Ascending aorta (tissue), 2 donors: ENCODE results near the gene RSPRY1. TPM values are rescaled to one million over a fixed set of nuclear protein-coding genes. Genes with fewer than 3 reads are reported as not detected.

ENCODE experiments used
- DNase-seq, 2 donors: peaks; one replicate each; pipeline ENCODE4 v3.0.0-alpha.2; 2019; ENCODE audit warnings: low spot score in 2 of 2
- H3K27ac ChIP-seq, 2 donors: fragments of 200-600 bp; sonication (generic); one replicate each; pipeline ENCODE4 v1.5.1; 2016 to 2017; ENCODE audit warnings: mild to moderate bottlenecking in 1 of 2
- H3K27me3 ChIP-seq: fragments of 200-600 bp; sonication (generic); one replicate; pipeline ENCODE4 v1.5.1; 2017
- H3K36me3 ChIP-seq, 2 donors: fragments of 200-600 bp; sonication (generic); one replicate each; pipeline ENCODE4 v1.5.1; 2016
- H3K4me1 ChIP-seq, 2 donors: fragments of 200-600 bp; sonication (generic); one replicate each; pipeline ENCODE4 v1.5.1; 2016 to 2017; ENCODE audit warnings: mild to moderate bottlenecking in 1 of 2
- H3K4me3 ChIP-seq, 2 donors: fragments of 200-600 bp; sonication (generic); one replicate each; pipeline ENCODE4 v1.5.1; 2016 to 2017; ENCODE audit warnings: mild to moderate bottlenecking in 1 of 2
- H3K9me3 ChIP-seq, 2 donors: fragments of 200-600 bp; sonication (generic); one replicate each; pipeline ENCODE4 v1.5.1; 2016
- intact Hi-C: fragments of 100-400 bp; cut with DNase I; formaldehyde crosslinking; loops from one replicate; pipeline ENCODE4 v1.15.1; 2023
- total RNA-seq: library from RNA; depleted of rRNA; stranded (reverse); fragments of >200 nt; gene quantifications from one replicate; pipeline ENCODE4 v1.1.0, GENCODE V29; 2016
- TF ChIP-seq, protein P1 (sequence below), 3 experiments: fragments of 200-600 bp in 2 of 3; fragments of 450-650 bp in 1 of 3; sonication (generic) in 2 of 3; IDR thresholded peaks; one replicate each; pipeline ENCODE4 v1.5.1; 2016 to 2019; ENCODE audit warnings: antibody characterized with exemption in 3 of 3, mild to moderate bottlenecking in 1 of 3, moderate library complexity in 1 of 3

Gene RSPRY1
- total RNA-seq, 1 donor from 2014 or later: 29.3 TPM

DNA sequence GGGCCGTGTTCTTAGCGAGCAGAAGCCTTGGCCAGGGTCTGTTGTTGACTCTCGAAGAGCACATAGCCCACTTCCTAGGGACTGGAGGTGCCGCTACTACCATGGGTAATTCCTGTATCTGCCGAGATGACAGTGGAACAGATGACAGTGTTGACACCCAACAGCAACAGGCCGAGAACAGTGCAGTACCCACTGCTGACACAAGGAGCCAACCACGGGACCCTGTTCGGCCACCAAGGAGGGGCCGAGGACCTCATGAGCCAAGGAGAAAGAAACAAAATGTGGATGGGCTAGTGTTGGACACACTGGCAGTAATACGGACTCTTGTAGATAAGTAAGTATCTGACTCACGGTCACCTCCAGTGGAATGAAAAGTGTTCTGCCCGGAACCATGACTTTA, 18.5 kb downstream of the RSPRY1 start:
- TF ChIP-seq, protein P1, sequence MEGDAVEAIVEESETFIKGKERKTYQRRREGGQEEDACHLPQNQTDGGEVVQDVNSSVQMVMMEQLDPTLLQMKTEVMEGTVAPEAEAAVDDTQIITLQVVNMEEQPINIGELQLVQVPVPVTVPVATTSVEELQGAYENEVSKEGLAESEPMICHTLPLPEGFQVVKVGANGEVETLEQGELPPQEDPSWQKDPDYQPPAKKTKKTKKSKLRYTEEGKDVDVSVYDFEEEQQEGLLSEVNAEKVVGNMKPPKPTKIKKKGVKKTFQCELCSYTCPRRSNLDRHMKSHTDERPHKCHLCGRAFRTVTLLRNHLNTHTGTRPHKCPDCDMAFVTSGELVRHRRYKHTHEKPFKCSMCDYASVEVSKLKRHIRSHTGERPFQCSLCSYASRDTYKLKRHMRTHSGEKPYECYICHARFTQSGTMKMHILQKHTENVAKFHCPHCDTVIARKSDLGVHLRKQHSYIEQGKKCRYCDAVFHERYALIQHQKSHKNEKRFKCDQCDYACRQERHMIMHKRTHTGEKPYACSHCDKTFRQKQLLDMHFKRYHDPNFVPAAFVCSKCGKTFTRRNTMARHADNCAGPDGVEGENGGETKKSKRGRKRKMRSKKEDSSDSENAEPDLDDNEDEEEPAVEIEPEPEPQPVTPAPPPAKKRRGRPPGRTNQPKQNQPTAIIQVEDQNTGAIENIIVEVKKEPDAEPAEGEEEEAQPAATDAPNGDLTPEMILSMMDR (IDR thresholded peaks at IDR 0.05): no peak
- Histone ChIP-seq H3K27ac (no peak overlapping the region), H3K4me1 (no peaks in the 10 kb centered on the region), H3K27me3 (no peaks in the 10 kb centered on the region), H3K36me3 (peaks cover 32 to 47% of the 10 kb centered on the region in 2 donors), H3K4me3 (no peak overlapping the region), H3K9me3 (no peaks in the 10 kb centered on the region)
- no peak for DNase-seq
- intact Hi-C loops: loop anchor here (5.0 kb wide), 1 partner anchor 423 kb away; the partner anchor contains the start of gene ADGRG1

DNA sequence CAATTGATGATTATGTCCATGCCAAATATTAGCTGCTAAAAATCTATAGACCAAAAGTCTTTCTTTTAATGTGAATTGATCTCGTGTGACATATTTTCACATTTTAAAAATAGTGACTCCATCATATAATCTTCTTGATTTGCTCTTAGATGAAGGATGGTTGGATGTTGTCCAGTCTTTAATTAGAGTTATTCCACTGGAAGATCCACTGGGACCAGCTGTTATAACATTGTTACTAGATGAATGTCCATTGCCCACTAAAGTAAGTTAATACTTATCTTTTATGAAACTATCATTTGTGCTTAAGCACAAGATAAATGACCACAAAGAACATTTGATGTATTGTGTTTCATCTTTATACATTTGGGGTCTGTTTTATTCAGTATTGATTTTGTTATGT, 22.8 kb downstream of the RSPRY1 start:
- H3K36me3 ChIP-seq: peaks cover 68 to 89% of the 10 kb centered on the region in 2 donors
- TF ChIP-seq, protein P1 (IDR thresholded peaks at IDR 0.05): no peak
- intact Hi-C loops: loop anchor here (5.0 kb wide), 1 partner anchor 418 kb away; the partner anchor contains the start of gene ADGRG1
- no peaks in the 10 kb centered on the region for H3K4me1 ChIP-seq
- no peak overlapping the region for H3K27ac ChIP-seq
- H3K9me3 ChIP-seq: no peaks in the 10 kb centered on the region
- H3K27me3 ChIP-seq: no peaks in the 10 kb centered on the region
- H3K4me3 ChIP-seq: no peak overlapping the region
- DNase-seq: no peak

DNA sequence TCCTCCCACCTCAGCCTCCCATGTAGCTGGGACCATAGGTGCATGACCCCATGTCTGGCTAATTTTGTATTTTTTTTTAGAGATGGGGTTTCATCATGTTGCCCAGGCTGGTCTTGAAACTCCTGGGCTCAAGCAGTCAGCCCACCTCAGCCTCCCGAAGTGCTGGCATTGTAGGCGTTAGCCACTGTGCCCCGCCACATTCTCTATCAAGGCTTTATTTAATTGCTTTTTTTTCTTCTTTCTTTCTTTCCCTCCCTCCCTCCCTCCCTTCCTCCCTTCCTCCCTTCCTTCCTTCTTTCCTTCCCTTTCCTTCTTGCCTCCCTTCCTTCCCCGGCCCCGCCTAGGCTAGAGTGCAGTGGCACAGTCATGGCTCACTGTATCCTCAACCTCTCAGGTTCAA, 23.7 kb downstream of the RSPRY1 start:
- Histone ChIP-seq H3K4me1 (no peaks in the 10 kb centered on the region), H3K27me3 (no peaks in the 10 kb centered on the region), H3K36me3 (peaks cover 72 to 94% of the 10 kb centered on the region in 2 donors), H3K9me3 (no peaks in the 10 kb centered on the region), H3K4me3 (no peak overlapping the region), H3K27ac (no peak overlapping the region)
- DNase-seq: no peak
- intact Hi-C loops: loop anchor here (5.0 kb wide), 1 partner anchor 418 kb away; the partner anchor contains the start of gene ADGRG1
- TF ChIP-seq, protein P1 (IDR thresholded peaks at IDR 0.05): no peak

DNA sequence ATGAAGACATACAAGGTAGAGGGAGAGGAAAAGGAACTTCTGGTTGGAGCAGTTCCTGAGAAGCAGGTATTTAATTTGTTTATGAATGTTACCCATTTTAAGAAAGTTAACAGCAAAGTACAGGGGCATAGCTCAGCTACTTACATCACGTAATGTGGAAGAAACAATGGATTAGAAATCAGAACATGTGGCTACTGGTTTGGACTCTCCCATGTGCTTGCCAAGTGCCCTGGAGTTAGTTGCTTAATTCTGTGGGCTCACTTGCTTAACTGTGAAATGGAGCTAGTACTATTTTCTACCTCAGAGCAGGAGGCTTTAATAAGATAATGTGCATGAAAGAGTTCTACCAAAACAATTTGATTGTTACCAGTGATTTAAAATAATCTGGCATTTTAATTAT, 27.3 kb downstream of the RSPRY1 start:
- no peaks in the 10 kb centered on the region for H3K4me1 ChIP-seq
- H3K27ac ChIP-seq: no peak overlapping the region
- H3K36me3 ChIP-seq: peaks cover 85 to 98% of the 10 kb centered on the region in 2 donors
- H3K4me3 ChIP-seq: no peak overlapping the region
- no peaks in the 10 kb centered on the region for H3K27me3 ChIP-seq
- TF ChIP-seq, protein P1 (IDR thresholded peaks at IDR 0.05): no peak
- intact Hi-C loops: no loop called here
- DNase-seq: no peak
- H3K9me3 ChIP-seq: peaks cover 0 to 11% of the 10 kb centered on the region in 2 donors

DNA sequence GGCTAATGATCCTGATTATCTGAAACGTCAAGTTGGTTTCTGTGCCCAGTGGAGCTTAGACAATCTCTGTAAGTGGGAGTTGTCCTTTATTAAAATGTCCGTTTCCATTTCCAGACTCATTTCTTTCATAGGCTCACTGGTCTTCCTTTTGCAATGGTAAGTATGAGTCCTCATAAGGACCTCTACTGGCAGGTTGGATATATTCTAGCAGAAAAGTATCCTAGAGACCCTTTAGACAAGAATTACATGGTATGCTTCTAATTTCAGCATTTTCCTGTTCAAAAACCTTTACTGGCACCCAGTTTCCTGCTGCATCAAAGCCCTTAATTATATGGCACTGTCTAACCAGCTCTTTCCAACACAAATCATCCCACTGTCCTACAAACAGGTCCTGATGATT, 30.8 kb downstream of the RSPRY1 start:
- H3K4me1 ChIP-seq: no peaks in the 10 kb centered on the region
- intact Hi-C loops: no loop called here

More for the DNA sequence above, 30.8 kb downstream of the RSPRY1 start:
- peaks cover 80 to 94% of the 10 kb centered on the region in 2 donors for H3K36me3 ChIP-seq
- peaks cover 0 to 11% of the 10 kb centered on the region in 2 donors for H3K9me3 ChIP-seq
- no peak overlapping the region for H3K4me3 ChIP-seq
- H3K27ac ChIP-seq: no peak overlapping the region
- no peak for DNase-seq
- TF ChIP-seq, protein P1 (IDR thresholded peaks at IDR 0.05): no peak
- no peaks in the 10 kb centered on the region for H3K27me3 ChIP-seq
